Cardiac muscle cell (in vitro differentiated cells and primary cell): ENCODE measurements around the gene TRPV4. TPM values are rescaled to one million over a fixed set of nuclear protein-coding genes. Genes with fewer than 3 reads are reported as not detected.

Source experiments
- DNase-seq, 2 donors: peaks; one replicate each; pipeline versions ENCODE4 v3.0.0 to v3.0.0-alpha.2; 2010 to 2017; ENCODE audit warnings: low read depth in 1 of 2, low spot score in 1 of 2
- H3K27ac ChIP-seq: fragments of 200-600 bp; sonication (generic); 2 replicates; pipeline ENCODE4 v1.5.1; 2016
- H3K27me3 ChIP-seq: fragments of 200-600 bp; sonication (generic); 2 replicates; pipeline ENCODE4 v1.6.0; 2016; ENCODE audit warnings: control low read depth
- H3K36me3 ChIP-seq: fragments of 200-600 bp; sonication (generic); 2 replicates; pipeline ENCODE4 v1.5.1; 2016; ENCODE audit warnings: control low read depth
- H3K4me1 ChIP-seq: fragments of 200-600 bp; sonication (generic); 2 replicates; pipeline ENCODE4 v1.8.1; 2017; ENCODE audit warnings: low read depth, mild to moderate bottlenecking, mixed run types
- H3K4me3 ChIP-seq: fragments of 200-600 bp; sonication (generic); 2 replicates; pipeline ENCODE4 v1.5.1; 2016; ENCODE audit warnings: mild to moderate bottlenecking
- H3K9me3 ChIP-seq: fragments of 200-600 bp; sonication (generic); 2 replicates; pipeline ENCODE4 v1.5.1; 2017; ENCODE audit warnings: low read depth, mild to moderate bottlenecking, control low read depth
- polyA plus RNA-seq: library from polyadenylated mRNA; unstranded; fragments of >200 nt; fragmentation: Nextera tagmentation; extraction: Ambion mirVana; gene quantifications from 2 replicates; pipeline ENCODE4 v1.2.1, GENCODE V29; 2016
- total RNA-seq: library from RNA; depleted of rRNA; stranded (reverse); fragments of >200 nt; gene quantifications from 2 replicates; pipeline ENCODE4 v1.2.3, GENCODE V29; 2016
- TF ChIP-seq, protein P1 (sequence below): IDR thresholded peaks from 2 replicates; pipeline ENCODE4 v1.5.1; 2012; ENCODE audit warnings: low read depth, mild to moderate bottlenecking, low read length

The TRPV4 gene
- total and polyA plus RNA-seq, 2 experiments from 2014 or later: 2.4 to 4.1 TPM

DNA sequence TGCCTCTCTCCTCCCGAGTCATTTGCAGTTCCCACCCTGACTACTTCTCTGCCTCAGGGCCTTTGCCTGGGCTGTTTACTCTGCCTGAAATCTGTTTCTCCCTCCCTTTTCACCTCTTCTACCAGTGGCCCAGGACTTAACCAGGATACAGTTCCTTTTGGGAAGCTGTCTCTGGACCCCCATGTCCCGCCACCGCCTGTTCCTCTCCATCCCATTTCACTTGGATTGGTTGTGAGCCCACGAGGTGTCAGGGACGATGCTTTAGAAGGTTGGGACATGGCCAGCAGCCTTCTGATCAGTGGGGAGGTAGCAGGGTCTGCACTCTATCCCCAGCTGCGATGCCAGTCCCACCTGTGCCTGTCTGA, 67.8 kb downstream of the TRPV4 start:
- no peak for DNase-seq
- Histone ChIP-seq H3K4me3 (no peak overlapping the region), H3K27ac (no peak overlapping the region), H3K9me3 (no peaks in the 10 kb centered on the region), H3K36me3 (no peaks in the 10 kb centered on the region), H3K4me1 (peaks cover 5% of the 10 kb centered on the region), H3K27me3 (no peaks in the 10 kb centered on the region)
- TF ChIP-seq, protein P1, sequence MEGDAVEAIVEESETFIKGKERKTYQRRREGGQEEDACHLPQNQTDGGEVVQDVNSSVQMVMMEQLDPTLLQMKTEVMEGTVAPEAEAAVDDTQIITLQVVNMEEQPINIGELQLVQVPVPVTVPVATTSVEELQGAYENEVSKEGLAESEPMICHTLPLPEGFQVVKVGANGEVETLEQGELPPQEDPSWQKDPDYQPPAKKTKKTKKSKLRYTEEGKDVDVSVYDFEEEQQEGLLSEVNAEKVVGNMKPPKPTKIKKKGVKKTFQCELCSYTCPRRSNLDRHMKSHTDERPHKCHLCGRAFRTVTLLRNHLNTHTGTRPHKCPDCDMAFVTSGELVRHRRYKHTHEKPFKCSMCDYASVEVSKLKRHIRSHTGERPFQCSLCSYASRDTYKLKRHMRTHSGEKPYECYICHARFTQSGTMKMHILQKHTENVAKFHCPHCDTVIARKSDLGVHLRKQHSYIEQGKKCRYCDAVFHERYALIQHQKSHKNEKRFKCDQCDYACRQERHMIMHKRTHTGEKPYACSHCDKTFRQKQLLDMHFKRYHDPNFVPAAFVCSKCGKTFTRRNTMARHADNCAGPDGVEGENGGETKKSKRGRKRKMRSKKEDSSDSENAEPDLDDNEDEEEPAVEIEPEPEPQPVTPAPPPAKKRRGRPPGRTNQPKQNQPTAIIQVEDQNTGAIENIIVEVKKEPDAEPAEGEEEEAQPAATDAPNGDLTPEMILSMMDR: no peak

DNA sequence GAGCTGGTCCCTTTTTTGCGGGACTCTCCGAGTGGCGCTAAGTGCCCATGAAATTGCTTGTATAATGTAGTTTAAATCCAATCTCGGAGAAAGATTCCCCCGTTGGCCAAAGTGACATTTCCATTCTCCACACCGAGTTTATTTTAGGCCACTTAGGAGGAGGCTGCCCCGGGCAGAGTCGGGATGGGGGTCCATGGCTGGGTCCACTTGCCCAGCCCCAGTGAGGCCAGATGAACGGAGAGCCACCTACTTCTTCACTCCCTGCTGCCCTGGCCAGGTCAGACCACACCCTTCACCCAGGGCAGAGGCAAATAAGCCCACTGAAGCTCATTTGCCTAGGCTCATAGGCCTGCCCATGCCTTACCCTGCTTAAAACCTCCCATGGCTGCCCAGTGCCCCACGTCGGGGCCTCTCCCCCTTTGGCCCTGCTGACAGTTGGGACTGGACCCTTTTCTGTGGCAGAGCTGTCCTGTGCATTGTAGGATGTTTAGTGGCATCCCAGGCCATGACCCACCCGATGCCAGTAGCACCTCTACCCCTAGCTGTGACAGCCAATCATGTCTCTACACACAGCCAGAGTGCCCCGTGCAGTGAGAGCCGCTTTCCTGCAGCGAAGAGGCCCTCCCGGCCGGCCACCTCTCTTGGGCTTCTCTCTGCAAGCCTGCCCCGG, 68.3 kb downstream of the TRPV4 start:
- TF ChIP-seq, protein P1: no peak
- DNase-seq: no peak
- no peak overlapping the region for H3K27ac ChIP-seq
- peaks cover 10% of the 10 kb centered on the region for H3K4me1 ChIP-seq
- no peaks in the 10 kb centered on the region for H3K36me3 ChIP-seq
- H3K9me3 ChIP-seq: no peaks in the 10 kb centered on the region
- no peak overlapping the region for H3K4me3 ChIP-seq
- no peaks in the 10 kb centered on the region for H3K27me3 ChIP-seq

DNA sequence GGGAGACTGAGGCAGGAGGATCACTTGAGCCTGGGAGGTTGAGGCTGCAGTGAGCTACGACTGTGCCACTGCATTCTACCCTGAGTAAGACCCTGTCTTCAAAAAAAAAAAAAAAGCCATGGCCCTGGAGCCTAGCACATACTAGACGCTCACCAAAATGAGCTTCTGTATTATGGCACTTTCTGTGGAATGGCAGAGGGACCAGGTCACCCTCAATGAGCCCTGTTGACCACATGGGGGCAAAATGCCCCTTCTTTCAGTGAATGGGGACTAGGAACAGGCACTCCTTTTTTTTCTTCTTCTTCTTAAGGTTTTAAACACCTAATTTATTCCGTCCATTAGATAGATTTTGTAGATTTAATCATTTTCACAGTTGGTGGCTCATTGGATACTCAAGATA, 69.1 kb downstream of the TRPV4 start:
- TF ChIP-seq, protein P1: no peak
- no peaks in the 10 kb centered on the region for H3K9me3 ChIP-seq
- no peaks in the 10 kb centered on the region for H3K27me3 ChIP-seq
- H3K4me1 ChIP-seq: peaks cover 18% of the 10 kb centered on the region
- no peak overlapping the region for H3K4me3 ChIP-seq
- no peak overlapping the region for H3K27ac ChIP-seq
- no peaks in the 10 kb centered on the region for H3K36me3 ChIP-seq
- no peak for DNase-seq

DNA sequence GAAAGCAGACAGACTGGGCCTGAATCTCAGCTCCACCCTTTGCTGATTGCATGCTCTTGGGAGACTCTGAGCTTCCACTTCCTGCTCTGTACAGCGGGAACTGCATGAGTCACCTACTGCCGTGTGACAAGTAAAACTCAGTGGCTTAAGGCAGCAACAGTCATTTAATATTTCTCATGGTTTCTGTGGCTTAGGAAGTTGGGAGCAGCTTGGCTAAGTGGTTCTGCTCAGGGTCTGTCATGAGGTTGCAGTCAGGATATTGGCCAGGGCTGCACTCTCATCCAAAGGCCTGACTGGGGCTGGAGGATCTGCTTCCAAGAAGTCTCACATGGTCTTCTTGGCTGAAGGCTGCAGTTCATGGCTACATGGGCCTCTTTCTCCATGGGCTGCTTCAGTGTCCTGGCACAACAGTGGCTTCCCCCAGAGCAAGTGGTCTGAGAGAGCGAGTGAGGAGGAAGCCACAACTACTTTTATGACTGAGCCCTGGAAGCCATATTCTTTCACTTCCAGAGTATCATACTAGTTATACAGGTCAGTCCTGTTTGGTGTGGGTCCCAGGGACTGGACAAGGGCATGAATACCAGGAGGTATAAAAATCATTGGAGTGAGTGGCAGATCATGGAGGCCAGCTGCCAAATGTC, 69.9 kb downstream of the TRPV4 start:
- peak in 1 of 2 donors; percentile 28 for DNase-seq
- H3K27ac ChIP-seq: no peak overlapping the region
- peaks cover 20% of the 10 kb centered on the region for H3K4me1 ChIP-seq
- TF ChIP-seq, protein P1: no peak
- no peaks in the 10 kb centered on the region for H3K36me3 ChIP-seq
- H3K4me3 ChIP-seq: no peak overlapping the region
- H3K27me3 ChIP-seq: no peaks in the 10 kb centered on the region
- H3K9me3 ChIP-seq: no peaks in the 10 kb centered on the region

DNA sequence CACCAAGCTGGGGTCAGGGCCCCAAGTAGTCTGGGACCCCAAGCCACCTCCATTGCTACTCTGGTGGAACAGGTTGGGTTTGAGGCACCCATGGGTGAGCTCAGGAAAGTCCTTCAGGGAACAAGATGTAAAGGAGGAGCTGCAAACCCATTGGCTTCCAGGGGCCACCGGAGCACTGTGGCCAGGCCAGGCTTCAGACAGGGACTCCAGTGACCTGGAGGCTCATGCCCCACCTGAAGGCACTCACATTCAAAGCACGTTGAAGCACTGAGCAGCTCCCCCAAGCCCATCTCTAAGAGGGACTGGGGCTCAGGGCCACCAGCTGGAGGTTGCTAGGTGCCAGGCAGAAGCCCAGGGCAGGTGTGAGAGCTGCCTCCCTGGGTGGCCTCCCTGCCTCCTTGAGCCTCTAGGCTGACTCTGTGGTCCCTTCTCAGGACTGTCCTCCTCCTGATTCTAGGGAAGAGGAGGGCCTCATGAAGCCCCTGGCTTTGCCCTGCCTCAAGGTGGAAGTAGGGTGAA, 70.5 kb downstream of the TRPV4 start:
- TF ChIP-seq, protein P1: no peak
- H3K27ac ChIP-seq: no peak overlapping the region
- no peaks in the 10 kb centered on the region for H3K27me3 ChIP-seq
- peaks cover 20% of the 10 kb centered on the region for H3K4me1 ChIP-seq
- H3K9me3 ChIP-seq: no peaks in the 10 kb centered on the region
- H3K36me3 ChIP-seq: no peaks in the 10 kb centered on the region
- no peak for DNase-seq
- H3K4me3 ChIP-seq: no peak overlapping the region
